CMK (cell line): ENCODE data around the gene ACTR3.
"Not testable (repeated sequence)": the region's sequence is repeated elsewhere in the genome, so short reads cannot be mapped to it uniquely, and the experiment has no call there.

Experiments used
- DNase-seq: peaks from one replicate; pipeline ENCODE4 v3.0.0-alpha.2; 2010; ENCODE audit warnings: low read depth

The ACTR3 gene

GRCh38 chr2:113905886-113906285 lies 16.0 kb downstream of the ACTR3 start:
- DNase-seq: no peak

- no peak for DNase-seq
These were observed 16.8 kb downstream of the ACTR3 start for GRCh38 chr2:113906647-113907046.

GRCh38 chr2:113907297-113907696 lies 17.4 kb downstream of the ACTR3 start:
- DNase-seq: no peak

- no peak for DNase-seq
These were observed 20.3 kb downstream of the ACTR3 start for GRCh38 chr2:113910110-113910717.

DNA sequence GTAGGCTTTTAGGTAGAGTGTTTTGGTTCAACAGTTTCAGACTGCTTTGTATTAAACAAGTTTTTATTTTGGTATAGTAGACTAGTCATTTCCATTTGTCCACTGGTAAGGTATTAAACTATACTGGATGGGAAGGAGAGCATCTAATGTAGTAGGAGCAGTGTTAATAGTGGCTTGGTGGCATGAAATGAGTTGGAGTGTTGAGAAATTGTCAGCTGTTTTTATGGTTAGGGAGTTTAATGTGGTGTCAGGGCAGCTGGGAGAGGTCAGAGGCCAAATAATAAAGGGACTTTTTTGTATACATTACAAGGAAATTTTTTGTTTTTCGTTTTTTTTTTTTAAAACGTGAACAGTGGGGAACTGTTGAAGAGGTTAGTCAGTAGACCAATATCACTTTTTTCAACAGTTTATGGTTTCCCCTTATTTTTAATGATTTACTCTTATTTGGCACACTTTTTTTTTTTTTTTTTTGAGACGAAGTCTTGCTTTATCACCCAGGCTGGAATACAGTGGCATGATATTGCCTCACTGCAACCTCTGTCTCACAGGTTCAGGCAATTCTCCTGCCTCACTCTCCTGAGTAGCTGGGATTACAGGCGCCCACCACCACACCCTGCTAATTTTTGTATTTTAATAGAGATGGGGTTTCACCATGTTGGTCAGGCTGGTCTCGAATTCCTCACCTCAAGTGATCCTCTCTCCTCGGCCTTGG lies 21.2 kb downstream of the ACTR3 start:
- no peak for DNase-seq

- no peak for DNase-seq
These were observed 25.4 kb downstream of the ACTR3 start for GRCh38 chr2:113915082-113915819.

GRCh38 chr2:113918229-113918628 lies 28.3 kb downstream of the ACTR3 start:
- no peak for DNase-seq

GRCh38 chr2:113920996-113921395 lies 31.1 kb downstream of the ACTR3 start:
- no peak for DNase-seq

- no peak for DNase-seq
These were observed 32.4 kb downstream of the ACTR3 start for GRCh38 chr2:113922335-113922734.

DNA sequence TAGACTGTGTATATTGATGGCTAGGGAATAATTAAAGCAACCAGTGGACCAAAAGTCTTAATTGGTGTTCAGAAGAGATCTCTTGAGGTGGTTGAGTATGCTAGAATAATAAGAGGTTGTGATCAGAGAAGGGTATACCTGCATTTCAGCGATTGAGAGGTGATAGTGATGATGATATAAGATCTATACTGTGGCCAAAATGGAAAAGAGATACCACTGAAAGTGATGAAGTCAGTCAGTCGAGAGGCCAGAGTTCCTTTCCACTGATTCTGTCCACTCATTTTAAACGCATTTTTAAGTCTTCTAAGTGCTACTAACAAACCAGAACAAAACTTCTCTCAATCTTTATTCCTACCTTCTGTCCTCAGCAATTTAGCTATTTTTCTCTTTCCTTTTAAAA lies 32.9 kb downstream of the ACTR3 start:
- DNase-seq: no peak

GRCh38 chr2:113925884-113926283 lies 36.0 kb downstream of the ACTR3 start:
- no peak for DNase-seq

- DNase-seq: no peak
These were observed 36.4 kb downstream of the ACTR3 start for GRCh38 chr2:113926314-113926713.

GRCh38 chr2:113930448-113930847 lies 40.6 kb downstream of the ACTR3 start:
- DNase-seq: no peak

DNA sequence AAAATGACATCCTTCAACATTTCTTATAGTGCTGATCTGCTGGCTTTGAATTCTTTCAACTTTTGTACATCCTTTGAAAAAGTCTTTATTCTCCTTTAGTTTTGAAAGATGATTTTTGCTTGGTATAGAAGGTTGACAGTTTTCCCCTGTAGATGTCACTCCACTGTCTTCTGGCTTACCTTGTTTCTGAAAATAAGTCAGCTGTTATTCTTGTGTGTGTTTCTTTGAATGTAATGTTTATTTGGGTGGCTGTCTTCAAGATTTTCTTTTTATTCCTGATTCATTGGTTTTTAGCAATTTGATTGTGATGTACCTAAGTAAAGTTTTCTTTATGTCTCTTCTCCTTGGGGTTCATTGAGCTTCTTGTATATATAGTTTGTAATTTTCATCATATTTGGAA lies 47.6 kb downstream of the ACTR3 start:
- DNase-seq: no peak

GRCh38 chr2:113940891-113941290 lies 51.0 kb downstream of the ACTR3 start:
- no peak for DNase-seq

- not testable (repeated sequence) for DNase-seq
These were observed 55.9 kb downstream of the ACTR3 start for GRCh38 chr2:113945784-113946183.

- DNase-seq: not testable (repeated sequence)
These were observed 61.0 kb downstream of the ACTR3 start for GRCh38 chr2:113950906-113951305.

DNA sequence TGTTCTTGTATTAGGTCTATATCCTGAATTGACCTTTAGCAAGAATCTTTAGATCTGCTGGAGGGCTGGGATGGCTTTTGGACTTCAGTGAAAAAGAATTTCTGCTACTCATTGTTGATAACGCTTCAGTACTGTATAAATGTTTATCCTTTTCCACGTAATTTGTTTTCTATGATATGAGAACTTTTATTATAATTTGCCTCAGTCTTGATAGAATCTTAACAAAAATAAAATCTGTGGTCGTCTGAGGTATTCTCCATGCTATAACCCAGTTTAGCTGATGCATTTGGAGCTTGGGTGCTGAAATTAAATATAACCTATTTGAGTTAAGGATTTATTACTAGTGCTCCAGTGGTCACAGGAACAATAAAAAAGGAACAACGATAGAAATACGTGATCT lies 71.1 kb downstream of the ACTR3 start:
- no peak for DNase-seq

DNA sequence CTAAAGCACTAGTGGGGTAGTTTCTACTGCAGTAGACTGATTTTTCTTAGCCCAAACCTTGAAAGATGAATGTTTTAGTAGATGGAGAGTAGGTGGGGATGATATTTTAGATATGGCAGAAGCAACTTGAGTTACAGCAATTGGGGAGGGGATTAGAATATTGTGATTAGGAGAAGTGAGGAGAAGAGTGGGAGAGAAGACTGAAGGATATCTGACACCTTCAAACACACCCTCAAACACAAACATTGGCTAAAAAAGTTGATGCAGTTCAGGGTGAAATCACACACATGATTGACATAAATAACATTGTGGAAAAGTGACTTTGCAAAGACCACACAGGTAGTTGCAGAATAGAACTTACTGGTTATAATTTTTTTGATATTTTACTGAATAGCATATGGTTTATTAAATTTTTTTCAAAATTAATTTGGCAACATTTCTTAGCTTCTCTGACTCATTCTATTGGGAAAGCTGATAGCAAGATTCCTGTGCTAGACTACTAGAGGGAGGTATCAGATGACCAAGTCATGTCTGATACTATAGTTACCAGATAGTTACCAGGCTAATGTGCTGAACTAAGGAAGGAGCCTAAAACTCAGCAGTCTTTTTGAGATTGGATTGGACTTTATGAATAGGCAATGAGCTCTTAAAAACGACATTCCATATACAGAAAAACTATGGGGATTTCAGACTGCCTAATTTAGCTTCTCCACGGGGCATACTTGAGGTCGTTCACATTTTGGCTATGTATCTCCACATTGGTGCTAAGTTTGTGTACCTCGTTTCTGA lies 73.0 kb downstream of the ACTR3 start:
- no peak for DNase-seq

- DNase-seq: no peak
These were observed 74.1 kb downstream of the ACTR3 start for GRCh38 chr2:113963965-113964364.

- DNase-seq: no peak
These were observed 74.5 kb downstream of the ACTR3 start for GRCh38 chr2:113964436-113964835.

- no peak for DNase-seq
These were observed 75.3 kb downstream of the ACTR3 start for GRCh38 chr2:113965228-113965627.
